Ascending aorta (tissue), 2 donors: Measurements from ENCODE around the gene DNASE2. TPM values are rescaled to one million over a fixed set of nuclear protein-coding genes. Genes with fewer than 3 reads are reported as not detected.

ENCODE experiments used
- DNase-seq, 2 donors: peaks; one replicate each; pipeline ENCODE4 v3.0.0-alpha.2; 2019; ENCODE audit warnings: low spot score in 2 of 2
- H3K27ac ChIP-seq, 2 donors: fragments of 200-600 bp; sonication (generic); one replicate each; pipeline ENCODE4 v1.5.1; 2016 to 2017; ENCODE audit warnings: mild to moderate bottlenecking in 1 of 2
- H3K27me3 ChIP-seq: fragments of 200-600 bp; sonication (generic); one replicate; pipeline ENCODE4 v1.5.1; 2017
- H3K36me3 ChIP-seq, 2 donors: fragments of 200-600 bp; sonication (generic); one replicate each; pipeline ENCODE4 v1.5.1; 2016
- H3K4me1 ChIP-seq, 2 donors: fragments of 200-600 bp; sonication (generic); one replicate each; pipeline ENCODE4 v1.5.1; 2016 to 2017; ENCODE audit warnings: mild to moderate bottlenecking in 1 of 2
- H3K4me3 ChIP-seq, 2 donors: fragments of 200-600 bp; sonication (generic); one replicate each; pipeline ENCODE4 v1.5.1; 2016 to 2017; ENCODE audit warnings: mild to moderate bottlenecking in 1 of 2
- H3K9me3 ChIP-seq, 2 donors: fragments of 200-600 bp; sonication (generic); one replicate each; pipeline ENCODE4 v1.5.1; 2016
- CTCF ChIP-seq, 3 experiments: fragments of 200-600 bp in 2 of 3; fragments of 450-650 bp in 1 of 3; sonication (generic) in 2 of 3; IDR thresholded peaks; one replicate each; pipeline ENCODE4 v1.5.1; 2016 to 2019; ENCODE audit warnings: antibody characterized with exemption in 3 of 3, mild to moderate bottlenecking in 1 of 3, moderate library complexity in 1 of 3
- intact Hi-C: fragments of 100-400 bp; cut with DNase I; formaldehyde crosslinking; loops from one replicate; pipeline ENCODE4 v1.15.1; 2023
- total RNA-seq: library from RNA; depleted of rRNA; stranded (reverse); fragments of >200 nt; gene quantifications from one replicate; pipeline ENCODE4 v1.1.0, GENCODE V29; 2016

The DNASE2 gene
- total RNA-seq, 1 donor from 2014 or later, result 76.8 TPM

GRCh38 chr19:12838886-12839756, 42.1 kb downstream of the DNASE2 start:
- DNase-seq, result no peak
- TF ChIP-seq CTCF (IDR thresholded peaks at IDR 0.05), result no peak
- Histone ChIP-seq H3K4me3 (peak overlapping the region in 1 of 2 donors; percentile 49), H3K27ac (no peak overlapping the region), H3K36me3 (no peaks in the 10 kb centered on the region), H3K4me1 (peaks cover 5 to 6% of the 10 kb centered on the region in 2 donors), H3K9me3 (no peaks in the 10 kb centered on the region), H3K27me3 (peaks cover 52% of the 10 kb centered on the region)
- intact Hi-C loops, result no loop called here

- no peak for DNase-seq
- TF ChIP-seq CTCF (IDR thresholded peaks at IDR 0.05), result peak in 1 of 3 experiments; percentile 34
- H3K4me1 ChIP-seq, result peaks cover 6 to 9% of the 10 kb centered on the region in 2 donors
- no peak within 1 kb of the TSS for H3K27ac ChIP-seq
- intact Hi-C loops, result no loop called here
- no peaks in the 10 kb centered on the region for H3K36me3 ChIP-seq
- peak within 1 kb of the TSS; percentile 34 to 49 for H3K4me3 ChIP-seq
- no peaks in the 10 kb centered on the region for H3K9me3 ChIP-seq
- H3K27me3 ChIP-seq, result peaks cover 55% of the 10 kb centered on the region
These were observed 42.9 kb downstream of the DNASE2 start, which contains the start of gene MAST1 for GRCh38 chr19:12838182-12838885. Gene MAST1, plus strand, starts transcription at chr19:12838515. Its CDS starts 58 bp downstream, at chr19:12838573.

GRCh38 chr19:12837225-12837624, 44.0 kb downstream of the DNASE2 start:
- no peak for TF ChIP-seq CTCF (IDR thresholded peaks at IDR 0.05)
- Histone ChIP-seq H3K27me3 (peaks cover 59% of the 10 kb centered on the region), H3K4me1 (peaks cover 6 to 9% of the 10 kb centered on the region in 2 donors), H3K9me3 (no peaks in the 10 kb centered on the region), H3K27ac (no peak overlapping the region), H3K36me3 (no peaks in the 10 kb centered on the region), H3K4me3 (no peak overlapping the region)
- intact Hi-C loops, result no loop called here
- no peak for DNase-seq

GRCh38 chr19:12836529-12836863, 44.8 kb downstream of the DNASE2 start:
- peaks cover 60% of the 10 kb centered on the region for H3K27me3 ChIP-seq
- H3K4me3 ChIP-seq, result no peak overlapping the region
- no peaks in the 10 kb centered on the region for H3K9me3 ChIP-seq
- H3K4me1 ChIP-seq, result peaks cover 6 to 9% of the 10 kb centered on the region in 2 donors
- H3K27ac ChIP-seq, result no peak overlapping the region
- intact Hi-C loops, result no loop called here
- H3K36me3 ChIP-seq, result no peaks in the 10 kb centered on the region
- DNase-seq, result no peak
- TF ChIP-seq CTCF (IDR thresholded peaks at IDR 0.05), result no peak

- TF ChIP-seq CTCF (IDR thresholded peaks at IDR 0.05), result no peak
- peaks cover 60% of the 10 kb centered on the region for H3K27me3 ChIP-seq
- no peaks in the 10 kb centered on the region for H3K9me3 ChIP-seq
- H3K4me3 ChIP-seq, result no peak overlapping the region
- H3K27ac ChIP-seq, result no peak overlapping the region
- peaks cover 0 to 9% of the 10 kb centered on the region in 2 donors for H3K4me1 ChIP-seq
- DNase-seq, result no peak
- no peaks in the 10 kb centered on the region for H3K36me3 ChIP-seq
- intact Hi-C loops, result no loop called here
These were observed 46.1 kb downstream of the DNASE2 start for GRCh38 chr19:12834976-12835757.
